Thoracic aorta (tissue), 2 donors: Measurements from ENCODE around the gene RCAN2. TPM values are rescaled to one million over a fixed set of nuclear protein-coding genes. Genes with fewer than 3 reads are reported as not detected.
"Not testable (repeated sequence)": the region's sequence is repeated elsewhere in the genome, so short reads cannot be mapped to it uniquely, and the experiment has no call there.

ENCODE experiments used
- ATAC-seq: fragments of 150-250 bp; one replicate; pipeline ENCODE4 v1.8.0; 2017; ENCODE audit warnings: low read depth; ENCODE audit not compliant: insufficient number of reproducible peaks, low FRiP score
- DNase-seq: peaks from one replicate; pipeline ENCODE4 v3.0.0-alpha.2; 2020; ENCODE audit warnings: low spot score
- H3K27ac ChIP-seq, 2 donors: fragments of 200-600 bp; sonication (generic); 1 replicate in 1 of 2; 2 replicates in 1 of 2; pipeline ENCODE4 v1.5.1; 2016; ENCODE audit warnings: mild to moderate bottlenecking in 2 of 2, moderate library complexity in 2 of 2
- H3K27me3 ChIP-seq: fragments of 200-600 bp; sonication (generic); replicated peaks from 2 replicates; pipeline ENCODE4 v1.6.0; 2016; ENCODE audit warnings: mild to moderate bottlenecking; ENCODE audit not compliant: insufficient read depth
- H3K36me3 ChIP-seq: fragments of 200-600 bp; sonication (generic); one replicate; pipeline ENCODE4 v1.5.1; 2016
- H3K4me1 ChIP-seq, 2 donors: fragments of 200-600 bp; sonication (generic); 1 replicate in 1 of 2; 2 replicates in 1 of 2; pipeline versions ENCODE4 v1.5.1 to v1.6.0; 2016; ENCODE audit warnings: low read depth in 2 of 2, mild to moderate bottlenecking in 1 of 2; ENCODE audit not compliant: control insufficient read depth in 1 of 2
- H3K4me3 ChIP-seq: fragments of 200-600 bp; sonication (generic); 2 replicates; pipeline ENCODE4 v1.5.1; 2016; ENCODE audit warnings: mild to moderate bottlenecking
- H3K9me3 ChIP-seq: fragments of 200-600 bp; sonication (generic); 2 replicates; pipeline ENCODE4 v1.5.1; 2016
- total RNA-seq, 2 donors: library from RNA; depleted of rRNA; stranded (reverse); fragments of >200 nt; gene quantifications; one replicate each; pipeline versions ENCODE4 v1.1.0 to v1.2.3, GENCODE V29; 2016
- TF ChIP-seq, protein P1 (sequence below): fragments of 200-600 bp; sonication (generic); IDR thresholded peaks from one replicate; pipeline ENCODE4 v1.5.1; 2019; ENCODE audit warnings: antibody characterized with exemption

RCAN2 gene
- total RNA-seq, 2 donors from 2014 or later = 126 to 289 TPM

DNA sequence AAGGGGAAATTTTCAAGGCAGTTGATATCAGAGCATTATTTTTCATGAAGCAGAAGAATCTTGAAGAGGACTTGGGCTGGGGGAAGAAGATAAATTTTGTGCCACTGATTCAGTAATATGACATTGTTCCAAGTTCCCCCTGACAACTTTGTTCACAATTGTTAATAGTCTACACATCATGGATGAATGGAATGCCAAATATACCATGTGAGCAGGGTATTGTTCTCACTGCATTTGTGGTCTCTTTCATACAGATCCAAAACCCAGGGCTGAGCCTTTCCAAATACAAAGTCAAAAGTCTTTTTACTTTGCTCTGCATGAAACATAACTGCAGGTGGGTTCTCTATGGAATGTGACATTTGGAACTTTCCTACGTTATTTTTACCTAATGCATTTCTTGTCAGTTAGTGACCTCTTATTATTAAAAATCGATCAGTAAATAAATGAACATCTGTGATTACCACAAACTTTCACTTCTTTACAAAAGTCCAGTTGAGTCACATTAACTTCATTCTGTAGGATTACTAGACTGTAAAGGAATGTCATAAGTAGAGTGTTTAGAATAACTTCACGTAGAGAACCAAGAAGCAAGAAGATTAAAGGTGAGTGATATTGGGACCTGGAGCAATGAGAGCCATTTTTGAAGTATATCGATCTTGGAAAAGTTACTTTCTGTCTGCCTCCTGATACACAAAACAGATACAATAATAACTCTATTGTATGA lies 100.9 kb downstream of the RCAN2 start:
- Histone ChIP-seq H3K4me3 (no peak overlapping the region), H3K27ac (no peak overlapping the region), H3K4me1 (peaks cover 0 to 28% of the 10 kb centered on the region in 2 donors), H3K27me3 (no peaks in the 10 kb centered on the region), H3K36me3 (peaks cover 5% of the 10 kb centered on the region), H3K9me3 (no peaks in the 10 kb centered on the region)
- no peak for ATAC-seq
- no peak for DNase-seq
- TF ChIP-seq, protein P1, sequence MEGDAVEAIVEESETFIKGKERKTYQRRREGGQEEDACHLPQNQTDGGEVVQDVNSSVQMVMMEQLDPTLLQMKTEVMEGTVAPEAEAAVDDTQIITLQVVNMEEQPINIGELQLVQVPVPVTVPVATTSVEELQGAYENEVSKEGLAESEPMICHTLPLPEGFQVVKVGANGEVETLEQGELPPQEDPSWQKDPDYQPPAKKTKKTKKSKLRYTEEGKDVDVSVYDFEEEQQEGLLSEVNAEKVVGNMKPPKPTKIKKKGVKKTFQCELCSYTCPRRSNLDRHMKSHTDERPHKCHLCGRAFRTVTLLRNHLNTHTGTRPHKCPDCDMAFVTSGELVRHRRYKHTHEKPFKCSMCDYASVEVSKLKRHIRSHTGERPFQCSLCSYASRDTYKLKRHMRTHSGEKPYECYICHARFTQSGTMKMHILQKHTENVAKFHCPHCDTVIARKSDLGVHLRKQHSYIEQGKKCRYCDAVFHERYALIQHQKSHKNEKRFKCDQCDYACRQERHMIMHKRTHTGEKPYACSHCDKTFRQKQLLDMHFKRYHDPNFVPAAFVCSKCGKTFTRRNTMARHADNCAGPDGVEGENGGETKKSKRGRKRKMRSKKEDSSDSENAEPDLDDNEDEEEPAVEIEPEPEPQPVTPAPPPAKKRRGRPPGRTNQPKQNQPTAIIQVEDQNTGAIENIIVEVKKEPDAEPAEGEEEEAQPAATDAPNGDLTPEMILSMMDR = no peak

DNA sequence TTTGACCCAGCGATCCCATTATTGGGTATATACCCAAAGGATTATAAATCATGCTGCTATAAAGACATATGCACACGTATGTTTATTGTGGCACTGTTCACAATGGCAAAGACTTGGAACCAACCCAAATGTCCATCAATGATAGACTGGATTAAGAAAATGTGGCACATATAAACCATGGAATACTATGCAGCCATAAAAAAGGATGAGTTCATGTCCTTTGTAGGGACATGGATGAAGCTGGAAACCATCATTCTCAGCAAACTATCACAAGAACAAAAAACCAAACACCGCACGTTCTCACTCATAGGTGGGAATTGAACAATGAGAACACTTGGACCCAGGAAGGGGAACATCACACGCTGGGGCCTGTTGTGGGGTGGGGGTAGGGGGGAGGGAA lies 103.5 kb downstream of the RCAN2 start:
- not testable (repeated sequence) for H3K9me3 ChIP-seq, H3K27me3 ChIP-seq, DNase-seq, H3K4me3 ChIP-seq, ATAC-seq, H3K27ac ChIP-seq, H3K36me3 ChIP-seq
- H3K4me1 ChIP-seq = peaks cover 0 to 23% of the 10 kb centered on the region in 2 donors

DNA sequence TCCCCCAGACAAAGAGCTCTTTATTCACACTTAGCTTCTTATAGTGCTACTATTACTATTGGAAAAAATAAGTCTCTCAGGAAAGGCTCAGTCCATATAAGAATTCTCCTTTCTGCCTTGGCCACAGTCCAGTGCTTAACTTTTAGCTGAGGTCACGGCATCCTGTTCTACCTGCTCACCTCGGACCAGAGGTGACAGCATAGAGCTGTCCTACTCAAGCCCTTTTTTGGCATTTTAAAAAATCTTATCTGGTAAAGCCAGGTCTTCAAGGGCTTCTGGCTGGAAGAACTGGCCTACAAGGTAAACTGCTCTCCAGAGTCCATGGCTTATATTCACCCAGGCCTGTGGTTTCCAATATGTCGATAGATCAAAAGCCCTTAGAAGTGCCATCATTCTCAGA lies 109.7 kb downstream of the RCAN2 start:
- Histone ChIP-seq H3K36me3 (no peaks in the 10 kb centered on the region), H3K4me3 (no peak overlapping the region), H3K4me1 (peaks cover 33 to 71% of the 10 kb centered on the region in 2 donors), H3K27ac (no peak overlapping the region), H3K9me3 (no peaks in the 10 kb centered on the region), H3K27me3 (no peaks in the 10 kb centered on the region)
- DNase-seq (no peak), ATAC-seq (no peak)
- TF ChIP-seq, protein P1 = no peak

DNA sequence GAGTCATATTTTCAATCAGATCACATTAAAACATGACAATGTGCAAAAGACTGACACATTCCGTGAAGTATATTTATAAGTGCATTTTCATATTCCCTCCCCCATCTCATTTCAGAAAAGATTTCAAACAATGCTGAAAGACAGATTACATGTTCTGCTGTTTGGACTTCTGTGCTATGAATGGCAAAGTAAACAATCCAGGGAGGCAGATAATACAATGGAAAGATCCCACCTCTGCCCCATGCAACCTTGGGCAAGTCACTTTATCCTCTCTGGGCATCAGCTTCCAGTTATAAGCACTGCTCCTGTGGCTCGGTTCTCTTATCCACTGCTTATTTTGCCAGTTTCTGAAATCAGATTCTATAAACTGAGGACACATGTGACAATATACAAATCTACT lies 110.2 kb downstream of the RCAN2 start:
- Histone ChIP-seq H3K4me3 (no peak overlapping the region), H3K4me1 (peaks cover 38 to 76% of the 10 kb centered on the region in 2 donors), H3K9me3 (no peaks in the 10 kb centered on the region), H3K27me3 (no peaks in the 10 kb centered on the region), H3K27ac (no peak overlapping the region), H3K36me3 (no peaks in the 10 kb centered on the region)
- ATAC-seq = no peak
- DNase-seq = no peak
- TF ChIP-seq, protein P1 = no peak

DNA sequence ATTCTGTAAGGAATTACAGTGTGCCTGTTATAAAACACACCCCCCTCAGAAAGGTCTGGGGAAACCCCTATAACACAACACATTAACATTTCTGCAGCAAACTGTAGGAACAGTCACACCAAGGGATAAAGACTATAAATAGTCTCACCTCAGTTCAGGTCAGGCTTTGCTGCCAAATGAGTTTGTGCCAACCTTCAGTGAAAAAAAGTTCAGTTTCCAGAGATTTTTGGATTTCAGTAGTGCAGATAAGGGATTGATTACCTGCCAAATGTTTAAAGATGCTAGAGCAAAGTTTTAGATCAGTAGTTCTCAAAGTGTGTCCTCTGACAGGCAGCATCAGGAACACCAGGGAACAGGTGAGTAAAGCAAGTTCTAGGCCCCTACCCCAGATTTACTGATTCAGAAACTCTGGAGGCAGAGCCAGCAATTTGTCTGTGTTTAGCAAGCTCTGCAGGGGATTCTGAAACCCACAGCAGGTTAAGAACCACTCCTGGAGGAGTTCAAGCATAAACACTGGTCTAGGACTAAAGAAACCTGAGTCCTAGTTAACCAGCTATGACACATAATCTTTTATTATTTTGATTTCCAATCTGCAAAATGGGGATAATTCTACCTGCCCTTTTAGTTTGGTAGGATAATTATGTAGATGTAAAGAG lies 111.0 kb downstream of the RCAN2 start:
- TF ChIP-seq, protein P1 = no peak
- H3K4me3 ChIP-seq = no peak overlapping the region
- H3K9me3 ChIP-seq = no peaks in the 10 kb centered on the region
- H3K27me3 ChIP-seq = no peaks in the 10 kb centered on the region
- H3K27ac ChIP-seq = no peak overlapping the region
- H3K4me1 ChIP-seq = peaks cover 44 to 83% of the 10 kb centered on the region in 2 donors
- DNase-seq = no peak
- H3K36me3 ChIP-seq = no peaks in the 10 kb centered on the region
- no peak for ATAC-seq
